ENCODE measurements around the gene COL6A2.

COL6A2 gene

GRCh38 chr21:46110499-46111192 is 12.7 kb downstream of the COL6A2 start:
- in situ Hi-C loops (cut with HindIII; ENCODE audit: low sequenced_read_pairs), result no loop called here

DNA sequence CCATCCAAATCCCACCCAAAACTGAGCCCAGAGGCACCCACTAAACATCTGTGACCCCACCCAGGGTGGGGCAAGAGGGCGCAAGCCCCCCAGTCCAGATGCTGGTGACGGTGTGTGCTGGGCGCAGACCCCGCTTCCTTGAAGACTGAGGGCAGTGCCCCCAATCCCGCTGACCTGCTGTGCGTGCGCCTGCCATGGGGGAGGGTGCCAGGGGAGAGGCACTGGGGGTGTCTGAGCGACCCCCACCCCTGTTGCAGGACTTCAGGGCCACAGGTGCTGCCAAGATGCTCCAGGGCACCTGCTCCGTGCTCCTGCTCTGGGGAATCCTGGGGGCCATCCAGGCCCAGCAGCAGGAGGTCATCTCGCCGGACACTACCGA is 13.3 kb downstream of the COL6A2 start:
- in situ Hi-C loops (cut with HindIII; ENCODE audit: low sequenced_read_pairs), result no loop called here

GRCh38 chr21:46111857-46112724 is 14.2 kb downstream of the COL6A2 start:
- in situ Hi-C loops (cut with HindIII; ENCODE audit: low sequenced_read_pairs), result no loop called here

DNA sequence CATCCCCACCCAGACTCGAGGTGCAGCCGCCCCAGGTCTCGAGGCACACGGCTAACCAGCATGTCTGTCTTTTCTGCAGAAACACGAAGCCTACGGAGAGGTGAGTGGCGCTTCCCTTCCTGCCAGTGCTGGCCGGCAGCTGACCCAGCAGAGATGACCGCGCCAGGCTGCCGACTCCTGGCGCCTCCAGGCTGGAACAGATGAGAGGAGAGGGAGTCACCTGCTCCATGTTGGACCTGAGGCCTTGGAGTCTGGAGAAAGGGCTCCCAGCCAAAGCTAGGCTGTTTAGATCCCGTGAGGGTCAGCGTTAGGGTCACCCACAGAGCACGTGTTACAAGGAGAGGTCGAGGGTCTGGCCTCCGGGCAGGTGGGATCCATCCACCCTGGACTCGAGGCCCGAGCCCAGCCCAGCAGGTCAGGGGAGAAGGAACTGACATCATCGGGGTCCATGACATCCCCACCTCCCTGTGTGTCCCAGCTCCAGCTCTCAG is 14.9 kb downstream of the COL6A2 start:
- in situ Hi-C loops (cut with HindIII; ENCODE audit: low sequenced_read_pairs), result no loop called here

DNA sequence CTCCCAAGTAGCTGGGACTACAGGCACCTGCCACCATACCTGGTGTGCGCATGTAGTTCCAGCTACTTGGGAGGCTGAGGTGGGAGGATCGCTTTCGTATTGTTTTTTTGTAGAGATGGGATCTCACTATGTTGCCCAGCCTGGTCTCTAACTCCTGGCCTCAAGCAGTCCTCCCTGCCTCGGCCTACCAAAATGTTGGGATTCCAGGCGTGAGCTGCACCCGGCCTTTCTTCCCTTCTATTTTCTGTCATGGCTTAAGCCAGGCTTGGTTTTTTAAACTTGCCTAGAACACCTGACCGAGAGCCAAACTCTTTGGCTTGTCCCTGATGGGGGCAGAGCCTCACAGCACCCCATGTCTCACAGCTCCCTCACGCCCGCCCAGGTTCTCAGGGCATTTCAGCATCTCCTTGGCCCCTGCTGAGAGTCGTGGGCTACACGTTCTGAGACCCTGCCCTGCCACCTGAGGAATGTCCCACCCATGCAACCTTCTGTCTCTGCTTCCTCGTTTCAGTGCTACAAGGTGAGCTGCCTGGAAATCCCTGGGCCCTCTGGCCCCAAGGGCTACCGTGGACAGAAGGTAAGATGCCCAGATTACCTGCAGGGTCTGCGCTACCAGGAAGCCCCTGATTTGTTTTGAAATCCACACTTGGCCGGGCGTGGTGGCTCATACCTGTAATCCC is 15.7 kb downstream of the COL6A2 start:
- in situ Hi-C loops (cut with HindIII; ENCODE audit: low sequenced_read_pairs), result no loop called here

DNA sequence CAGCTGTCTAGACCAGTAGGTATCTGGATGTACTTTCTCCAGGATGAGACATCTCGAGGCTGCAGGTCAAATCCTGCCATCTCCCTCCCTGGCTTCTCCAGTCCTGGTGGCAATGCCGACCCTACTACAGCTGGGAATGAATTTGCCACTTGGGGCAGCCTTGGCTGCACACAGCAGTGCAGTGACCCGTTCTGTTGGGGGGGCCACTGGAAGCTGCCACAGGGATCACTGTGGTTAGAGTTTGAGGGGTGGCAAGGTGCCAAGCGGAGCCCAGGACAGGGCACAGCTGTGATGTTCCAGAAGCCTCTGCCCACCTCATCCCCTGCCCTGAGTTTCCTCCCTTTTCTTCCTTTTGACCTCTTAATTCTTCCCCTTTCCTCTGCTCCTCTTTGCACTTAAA is 17.1 kb downstream of the COL6A2 start:
- in situ Hi-C loops (cut with HindIII; ENCODE audit: low sequenced_read_pairs), result no loop called here

DNA sequence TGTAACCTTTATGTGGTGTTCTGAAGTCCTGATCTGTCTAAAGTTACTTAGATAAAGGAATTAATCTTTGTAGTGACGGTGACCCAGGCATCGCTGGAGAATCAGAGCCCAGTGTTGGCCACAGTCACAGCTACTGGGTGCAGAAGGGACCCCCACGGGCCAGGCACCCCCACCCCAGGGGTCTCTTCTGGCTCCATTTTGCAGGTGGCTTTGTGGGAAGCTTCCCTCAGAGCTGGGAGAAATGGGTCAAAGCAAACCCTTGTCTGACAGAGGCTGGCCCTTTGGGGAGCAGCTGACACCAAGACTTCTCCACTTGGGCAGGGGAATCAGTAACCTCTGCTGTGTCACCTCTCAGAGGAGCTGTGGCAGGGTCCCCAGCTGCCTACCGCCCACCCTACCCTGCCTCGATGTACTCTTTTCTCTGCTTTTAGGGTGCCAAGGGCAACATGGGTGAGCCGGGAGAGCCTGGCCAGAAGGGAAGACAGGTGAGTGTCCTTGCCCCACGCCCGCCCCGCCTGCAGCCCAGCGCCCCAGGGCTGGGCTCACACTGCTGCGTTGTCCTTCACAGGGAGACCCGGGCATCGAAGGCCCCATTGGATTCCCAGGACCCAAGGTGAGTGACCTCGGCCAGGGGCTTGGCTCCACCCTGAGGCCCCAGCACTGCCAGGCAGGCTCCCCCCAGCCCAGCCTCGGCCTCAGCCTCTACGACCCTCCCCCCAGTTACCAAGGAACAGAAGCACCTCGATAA is 17.7 kb downstream of the COL6A2 start:
- in situ Hi-C loops (cut with HindIII; ENCODE audit: low sequenced_read_pairs), result no loop called here

GRCh38 chr21:46116189-46116775 is 18.4 kb downstream of the COL6A2 start:
- in situ Hi-C loops (cut with HindIII; ENCODE audit: low sequenced_read_pairs), result no loop called here

DNA sequence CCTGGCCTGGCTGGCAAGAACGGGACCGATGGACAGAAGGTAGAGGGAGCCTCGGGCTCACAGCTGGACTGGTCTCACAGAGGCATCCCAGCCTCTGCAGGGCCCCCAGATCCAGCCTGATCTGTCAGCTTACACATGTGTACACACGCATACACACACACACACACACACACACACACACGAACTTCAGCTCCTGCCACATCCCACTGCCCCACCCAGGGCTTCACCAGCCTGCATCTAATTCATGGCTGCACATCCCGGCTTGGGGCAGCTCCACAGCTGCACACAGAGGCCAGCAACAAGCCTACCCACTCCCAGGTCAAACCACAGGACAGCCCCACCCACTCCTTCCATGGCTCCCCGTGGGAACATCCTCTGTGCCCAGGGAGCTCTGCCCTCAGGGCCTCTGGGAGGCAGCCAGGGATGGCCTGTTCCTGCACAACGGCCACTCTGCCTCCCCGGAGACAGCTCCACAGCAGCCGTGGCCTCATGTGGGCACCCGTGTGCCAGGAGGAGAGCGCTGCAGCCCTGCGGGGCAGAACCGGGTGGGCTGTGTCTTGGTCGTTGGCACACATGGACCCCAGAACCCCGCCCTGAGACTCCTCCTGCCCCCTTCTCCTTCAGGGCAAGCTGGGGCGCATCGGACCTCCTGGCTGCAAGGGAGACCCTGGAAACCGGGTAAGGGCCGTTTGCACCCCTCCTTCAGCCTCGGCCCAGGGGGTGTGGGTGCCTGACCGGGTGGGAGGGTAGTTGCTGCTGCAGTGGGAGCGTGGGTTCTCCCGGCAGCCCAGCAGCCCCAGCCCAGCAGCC is 19.1 kb downstream of the COL6A2 start:
- in situ Hi-C loops (cut with HindIII; ENCODE audit: low sequenced_read_pairs), result no loop called here

- in situ Hi-C loops (cut with HindIII; ENCODE audit: low sequenced_read_pairs), result no loop called here
Observed at GRCh38 chr21:46117586-46118315, 19.8 kb downstream of the COL6A2 start.

- in situ Hi-C loops (cut with HindIII; ENCODE audit: low sequenced_read_pairs), result no loop called here
Observed at GRCh38 chr21:46118316-46119143, 20.6 kb downstream of the COL6A2 start.

DNA sequence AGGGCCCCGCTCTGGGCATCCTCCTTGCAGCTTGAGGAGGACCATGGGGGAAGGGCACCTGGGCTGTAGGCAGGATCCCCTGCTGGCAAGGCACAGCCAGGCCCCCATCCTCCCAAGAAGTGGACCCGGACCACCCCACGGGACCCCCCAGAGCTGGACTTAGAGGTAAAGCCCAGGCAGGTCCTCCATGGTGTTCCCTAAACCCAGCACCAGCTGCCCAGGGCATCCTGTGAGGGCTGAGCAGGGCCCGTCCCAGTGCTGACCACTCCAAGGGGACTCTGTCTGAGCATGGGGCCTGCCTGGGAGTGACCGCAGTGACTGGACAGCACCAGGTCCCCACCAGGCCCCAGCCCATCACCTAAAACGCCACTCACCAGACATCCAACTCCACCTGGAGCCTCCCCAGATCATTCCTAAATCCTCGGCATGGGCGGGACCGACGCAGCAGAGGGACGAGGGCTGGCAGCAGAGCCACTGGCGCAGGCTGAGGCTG is 21.3 kb downstream of the COL6A2 start:
- in situ Hi-C loops (cut with HindIII; ENCODE audit: low sequenced_read_pairs), result no loop called here

GRCh38 chr21:46119637-46120271 is 21.8 kb downstream of the COL6A2 start:
- in situ Hi-C loops (cut with HindIII; ENCODE audit: low sequenced_read_pairs), result no loop called here

DNA sequence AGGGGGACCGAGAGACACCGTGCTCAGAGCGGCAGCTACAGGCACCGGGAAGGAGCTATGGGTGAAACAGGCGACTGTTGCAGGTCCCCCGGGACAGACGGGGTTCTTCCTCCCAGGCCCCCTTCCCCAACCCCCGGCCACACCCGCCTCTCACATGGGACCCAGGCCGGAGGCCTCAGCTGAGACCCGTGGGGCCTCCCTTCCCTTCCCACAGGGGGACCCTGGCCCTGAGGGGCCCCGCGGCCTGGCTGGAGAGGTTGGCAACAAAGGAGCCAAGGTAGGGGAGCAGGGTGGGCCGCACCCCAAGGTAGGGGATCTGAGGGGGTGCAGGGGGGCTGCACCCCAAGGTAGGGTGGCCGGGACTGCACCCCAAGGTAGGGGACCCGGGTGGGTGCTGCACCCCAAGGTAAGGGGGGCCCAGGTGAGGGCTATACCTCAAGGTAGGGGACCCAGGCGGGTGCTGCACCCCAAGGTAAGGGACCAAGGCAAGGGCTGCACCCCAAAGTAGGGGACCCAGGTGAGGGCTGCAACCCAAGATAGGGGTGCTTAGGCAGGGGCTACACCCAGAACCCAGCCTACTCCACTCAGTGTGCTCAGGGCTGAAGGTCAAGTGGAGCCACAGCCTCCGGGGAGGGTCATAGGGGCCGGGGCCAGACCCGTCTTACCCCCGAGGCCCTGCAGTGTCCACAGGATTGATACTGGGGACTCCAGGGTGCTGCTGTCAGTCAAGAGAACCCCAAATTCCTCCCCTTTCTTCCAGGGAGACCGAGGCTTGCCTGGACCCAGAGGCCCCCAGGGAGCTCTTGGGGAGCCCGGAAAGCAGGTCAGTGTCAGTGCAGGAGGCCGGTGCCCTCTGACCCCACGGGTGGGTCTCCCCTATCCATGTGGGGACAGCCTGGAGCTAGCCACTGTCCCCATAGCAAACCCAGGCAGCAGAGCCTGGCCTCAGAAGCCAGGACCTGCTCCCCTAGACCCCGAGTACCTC is 22.7 kb downstream of the COL6A2 start:
- in situ Hi-C loops (cut with HindIII; ENCODE audit: low sequenced_read_pairs), result no loop called here

DNA sequence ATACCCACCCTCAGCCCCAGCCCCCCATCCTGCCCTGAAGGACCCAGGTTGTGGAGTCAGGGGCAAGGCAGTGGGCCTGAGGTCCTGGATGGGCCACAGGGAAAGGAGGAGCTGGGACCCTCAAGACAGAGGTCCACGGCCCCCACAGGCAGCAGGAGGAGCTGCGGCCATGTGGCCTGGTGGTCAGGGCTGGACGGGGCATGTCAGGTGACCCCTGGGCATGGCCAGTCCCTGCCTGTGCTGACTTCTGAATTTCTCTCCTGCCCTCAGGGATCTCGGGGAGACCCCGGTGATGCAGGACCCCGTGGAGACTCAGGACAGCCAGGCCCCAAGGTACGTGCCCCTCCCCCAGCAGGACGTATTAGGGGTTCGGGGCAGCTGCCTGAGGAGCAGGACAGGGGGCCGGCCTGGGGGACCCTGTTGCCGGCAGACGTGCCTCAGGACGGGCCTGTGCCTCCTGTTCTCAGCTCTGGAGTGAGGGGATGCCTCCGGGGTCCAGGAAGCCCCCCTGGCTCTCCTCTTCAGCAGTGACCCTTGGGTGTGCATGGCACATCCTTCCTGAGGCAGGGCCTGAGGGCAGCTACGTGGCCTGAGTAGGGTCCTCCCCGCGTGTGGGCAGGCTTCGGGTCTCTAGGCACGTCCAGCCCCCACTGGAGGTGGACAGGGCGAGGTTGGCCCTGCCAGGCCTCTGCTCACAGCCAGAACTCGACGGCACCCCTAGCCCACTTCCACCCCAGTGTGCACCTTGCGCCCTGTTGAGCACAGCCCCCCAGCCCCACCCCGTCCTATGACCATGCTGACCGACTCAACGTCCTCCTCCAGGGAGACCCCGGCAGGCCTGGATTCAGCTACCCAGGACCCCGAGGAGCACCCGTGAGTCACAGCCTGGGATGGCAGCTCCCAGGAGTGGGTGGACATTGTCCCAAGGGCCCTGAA is 23.6 kb downstream of the COL6A2 start:
- in situ Hi-C loops (cut with HindIII; ENCODE audit: low sequenced_read_pairs), result no loop called here

All from endothelial cell of hepatic sinusoid (primary cell).